ENCODE data around the gene IL15. TPM values are rescaled to one million over a fixed set of nuclear protein-coding genes. Genes with fewer than 3 reads are reported as not detected.

The IL15 gene
- total RNA-seq, 4 donors from 2014 or later = 0.91 to 5.9 (median 2.6) TPM

DNA sequence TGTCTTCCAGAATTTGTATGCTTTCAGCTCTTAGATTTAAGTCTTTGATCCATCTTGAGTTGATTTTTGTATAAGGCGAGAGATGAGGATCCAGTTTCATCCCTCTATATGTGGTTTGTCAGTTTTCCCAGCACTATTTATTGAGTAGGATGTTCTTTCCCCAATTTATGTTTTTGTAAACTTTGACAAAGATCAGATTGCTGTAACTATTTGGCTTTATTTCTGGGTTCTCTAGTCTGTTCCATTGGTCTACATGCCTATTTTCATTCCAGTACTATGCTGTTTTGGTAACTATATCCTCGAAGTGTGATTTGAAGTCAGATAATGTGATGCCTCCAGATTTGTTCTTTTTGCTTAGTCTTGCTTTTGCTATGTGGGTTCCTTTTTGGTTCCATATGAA, 60.7 kb downstream of the IL15 start:
- H3K27ac ChIP-seq = no peak overlapping the region
- intact Hi-C loops (cut with DNase I) = no loop called here

DNA sequence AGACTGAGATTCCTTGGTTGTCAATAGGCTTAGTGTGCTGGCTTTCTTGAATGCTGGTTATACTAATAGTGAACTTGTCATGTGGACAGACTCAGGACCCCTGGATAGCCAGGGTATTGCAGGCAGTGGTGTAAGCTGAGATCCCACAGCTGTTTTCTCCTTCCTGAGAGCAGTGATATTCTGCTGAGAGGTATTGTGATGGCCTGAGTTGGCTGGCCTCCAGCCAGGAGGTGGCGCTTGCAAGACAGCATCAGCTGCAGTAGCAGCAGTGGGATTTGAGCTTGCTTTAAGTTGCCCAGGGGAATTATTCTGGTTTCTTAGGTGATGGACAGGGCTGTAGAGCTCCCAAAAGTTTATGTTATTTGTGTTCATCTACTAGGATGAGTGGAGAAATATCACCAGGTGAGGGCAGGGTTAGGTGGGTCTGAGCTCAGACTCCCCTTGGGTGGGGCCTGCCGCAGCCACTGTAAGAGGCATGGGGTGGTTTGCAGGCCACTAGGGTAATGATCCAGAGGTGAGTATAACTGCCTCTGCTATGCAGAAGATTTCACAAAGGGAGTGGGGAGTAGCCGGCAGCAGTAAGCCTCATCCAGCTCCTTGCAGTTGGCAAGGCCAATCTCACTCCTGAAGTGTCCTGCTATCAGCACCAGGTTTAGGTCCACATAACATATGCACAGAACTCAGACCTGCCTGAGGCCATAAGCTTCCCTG, 66.2 kb downstream of the IL15 start:
- no peak overlapping the region for H3K4me3 ChIP-seq
- intact Hi-C loops (cut with DNase I) = no loop called here
- H3K27me3 ChIP-seq = no peaks in the 10 kb centered on the region
- H3K9me3 ChIP-seq = peaks cover 0 to 6% (median 6%) of the 10 kb centered on the region in 3 donors
- no peaks in the 10 kb centered on the region for H3K4me1 ChIP-seq
- DNase-seq = no peak
- 83 to 100% methylated on average over 1 to 2 of the region's 3 CpGs for WGBS, 2 donors
- TF ChIP-seq, protein P1, sequence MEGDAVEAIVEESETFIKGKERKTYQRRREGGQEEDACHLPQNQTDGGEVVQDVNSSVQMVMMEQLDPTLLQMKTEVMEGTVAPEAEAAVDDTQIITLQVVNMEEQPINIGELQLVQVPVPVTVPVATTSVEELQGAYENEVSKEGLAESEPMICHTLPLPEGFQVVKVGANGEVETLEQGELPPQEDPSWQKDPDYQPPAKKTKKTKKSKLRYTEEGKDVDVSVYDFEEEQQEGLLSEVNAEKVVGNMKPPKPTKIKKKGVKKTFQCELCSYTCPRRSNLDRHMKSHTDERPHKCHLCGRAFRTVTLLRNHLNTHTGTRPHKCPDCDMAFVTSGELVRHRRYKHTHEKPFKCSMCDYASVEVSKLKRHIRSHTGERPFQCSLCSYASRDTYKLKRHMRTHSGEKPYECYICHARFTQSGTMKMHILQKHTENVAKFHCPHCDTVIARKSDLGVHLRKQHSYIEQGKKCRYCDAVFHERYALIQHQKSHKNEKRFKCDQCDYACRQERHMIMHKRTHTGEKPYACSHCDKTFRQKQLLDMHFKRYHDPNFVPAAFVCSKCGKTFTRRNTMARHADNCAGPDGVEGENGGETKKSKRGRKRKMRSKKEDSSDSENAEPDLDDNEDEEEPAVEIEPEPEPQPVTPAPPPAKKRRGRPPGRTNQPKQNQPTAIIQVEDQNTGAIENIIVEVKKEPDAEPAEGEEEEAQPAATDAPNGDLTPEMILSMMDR (IDR thresholded peaks at IDR 0.05) = no peak
- no peak for TF ChIP-seq POLR2A (IDR thresholded peaks at IDR 0.05)
- no peaks in the 10 kb centered on the region for H3K36me3 ChIP-seq
- H3K27ac ChIP-seq = no peak overlapping the region

More for the DNA sequence above, 60.7 kb downstream of the IL15 start:
- Histone ChIP-seq H3K36me3 (no peaks in the 10 kb centered on the region), H3K27me3 (no peaks in the 10 kb centered on the region), H3K4me1 (no peaks in the 10 kb centered on the region), H3K9me3 (no peaks in the 10 kb centered on the region), H3K4me3 (no peak overlapping the region)
- no peak for DNase-seq
- 94 to 95% methylated on average over 2 of the region's 2 CpGs for WGBS, 2 donors
- TF ChIP-seq POLR2A (IDR thresholded peaks at IDR 0.05) = no peak
- TF ChIP-seq, protein P1 (IDR thresholded peaks at IDR 0.05) = no peak

DNA sequence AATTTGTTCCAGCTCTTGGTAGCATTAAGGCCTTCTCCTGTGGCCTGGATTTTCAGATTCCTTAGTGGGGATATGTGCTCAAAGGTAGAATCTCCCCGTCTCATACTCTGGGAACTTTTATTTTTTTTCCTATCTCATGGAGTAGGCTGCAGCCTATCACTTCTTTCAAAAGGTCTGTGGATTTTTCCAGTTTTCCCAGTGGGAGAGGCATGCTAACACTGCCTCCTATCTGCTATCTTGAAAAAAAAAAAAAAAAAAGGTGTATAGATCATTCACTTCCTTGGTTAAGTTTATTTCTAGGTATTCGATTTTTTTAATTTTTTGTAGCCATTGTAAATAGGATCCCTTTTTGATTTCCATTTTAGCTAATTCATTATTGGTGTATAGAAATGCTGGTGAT, 67.1 kb downstream of the IL15 start:
- intact Hi-C loops (cut with DNase I) = no loop called here
- H3K4me1 ChIP-seq = no peaks in the 10 kb centered on the region
- H3K9me3 ChIP-seq = peaks cover 0 to 6% (median 6%) of the 10 kb centered on the region in 3 donors
- H3K4me3 ChIP-seq = no peak overlapping the region
- no peaks in the 10 kb centered on the region for H3K36me3 ChIP-seq
- H3K27me3 ChIP-seq = no peaks in the 10 kb centered on the region
- TF ChIP-seq POLR2A (IDR thresholded peaks at IDR 0.05) = no peak
- TF ChIP-seq, protein P1 (IDR thresholded peaks at IDR 0.05) = no peak
- DNase-seq = no peak
- 84 to 96% methylated on average over 2 of the region's 2 CpGs for WGBS, 2 donors
- H3K27ac ChIP-seq = no peak overlapping the region

DNA sequence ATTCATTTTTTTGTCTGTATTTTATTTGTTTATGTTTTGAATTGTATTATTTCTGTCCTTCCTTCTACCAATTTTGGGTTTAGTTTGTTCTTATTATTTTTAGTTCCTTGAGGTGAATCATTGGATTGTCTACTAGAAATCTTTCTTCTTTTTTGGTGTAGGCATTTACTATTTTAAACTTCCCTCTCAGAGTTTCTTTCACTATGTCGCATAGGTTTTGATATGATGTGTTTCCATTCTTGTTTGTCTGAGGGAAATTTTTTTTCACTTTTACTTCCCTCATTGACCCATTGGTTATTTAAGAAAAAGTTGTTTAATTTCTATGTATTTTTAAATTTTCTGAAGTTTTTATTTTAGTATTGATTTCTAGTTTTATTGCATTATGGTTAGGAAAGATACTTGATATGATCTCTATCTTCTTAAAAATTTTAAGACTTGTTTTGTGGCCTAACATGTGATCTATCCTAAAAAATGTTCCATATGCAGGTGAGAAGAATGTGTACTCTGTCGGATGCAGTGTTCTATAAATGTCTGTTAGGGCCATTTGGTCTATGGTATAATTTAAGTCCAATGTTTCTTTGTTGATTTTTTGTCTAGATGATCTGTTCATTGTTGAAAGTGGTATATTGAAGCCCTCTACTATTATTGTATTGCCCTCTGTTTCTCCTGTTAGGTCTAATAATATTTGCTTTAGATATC, 68.8 kb downstream of the IL15 start:
- no peaks in the 10 kb centered on the region for H3K36me3 ChIP-seq
- intact Hi-C loops (cut with DNase I) = no loop called here
- WGBS, 2 donors = 78 to 92% methylated on average over 2 of the region's 2 CpGs
- H3K27ac ChIP-seq = no peak overlapping the region
- peaks cover 0 to 9% (median 6%) of the 10 kb centered on the region in 3 donors for H3K9me3 ChIP-seq
- TF ChIP-seq POLR2A (IDR thresholded peaks at IDR 0.05) = no peak
- TF ChIP-seq, protein P1 (IDR thresholded peaks at IDR 0.05) = no peak
- H3K27me3 ChIP-seq = no peaks in the 10 kb centered on the region
- no peaks in the 10 kb centered on the region for H3K4me1 ChIP-seq
- no peak for DNase-seq
- no peak overlapping the region for H3K4me3 ChIP-seq

DNA sequence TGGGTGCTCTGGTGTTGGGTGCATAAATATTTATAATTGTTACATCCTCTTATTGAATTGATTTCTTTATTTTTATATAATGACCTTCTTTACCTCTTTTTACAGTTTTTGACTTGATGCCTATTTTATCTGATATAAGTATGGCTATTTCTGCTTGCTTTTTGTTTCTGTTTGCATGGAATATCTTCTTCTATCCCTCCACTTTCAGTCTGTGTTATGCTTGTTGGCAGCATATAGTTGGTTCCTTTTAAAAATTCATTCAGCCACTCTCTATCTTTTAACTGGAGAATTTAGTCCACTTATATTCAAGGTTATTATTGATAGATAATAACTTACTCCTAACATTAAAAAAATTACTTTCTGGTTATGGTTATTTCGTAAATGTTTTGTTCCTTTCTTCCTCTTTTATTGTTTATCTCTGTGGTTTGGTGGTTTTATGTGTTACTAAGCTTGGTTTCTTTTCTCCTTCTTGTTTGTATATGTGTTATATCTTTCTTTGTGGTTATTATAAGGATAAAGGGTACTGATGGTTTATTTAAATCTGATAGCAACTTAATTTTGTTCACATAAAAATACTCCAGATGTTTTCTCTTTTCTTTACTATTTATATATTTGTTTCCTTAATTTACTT, 69.5 kb downstream of the IL15 start:
- intact Hi-C loops (cut with DNase I) = no loop called here
- Histone ChIP-seq H3K27me3 (no peaks in the 10 kb centered on the region), H3K36me3 (no peaks in the 10 kb centered on the region), H3K4me1 (no peaks in the 10 kb centered on the region), H3K4me3 (no peak overlapping the region), H3K9me3 (peaks cover 0 to 9% (median 6%) of the 10 kb centered on the region in 3 donors), H3K27ac (no peak overlapping the region)
- no peak for DNase-seq
- WGBS, 2 donors = 36 to 72% methylated on average over 1 of the region's 1 CpG
- TF ChIP-seq, protein P1 (IDR thresholded peaks at IDR 0.05) = no peak
- TF ChIP-seq POLR2A (IDR thresholded peaks at IDR 0.05) = no peak

All from esophagus squamous epithelium (tissue), 5 donors.